HEK293 (cell line): ENCODE measurements around the gene GBGT1.

Source experiments
- CTCF ChIP-seq: fragments of 450-650 bp; formaldehyde crosslinking; IDR thresholded peaks from 2 replicates; pipeline ENCODE4 v1.5.1; 2016; ENCODE audit warnings: missing biosample characterization, missing genetic modification characterization
- ZNF639 ChIP-seq: fragments of 450-650 bp; formaldehyde crosslinking; IDR thresholded peaks from 2 replicates; pipeline ENCODE4 v1.5.1; 2016; ENCODE audit warnings: missing biosample characterization, missing genetic modification characterization
- TF ChIP-seq, protein P1 (sequence below): fragments of 450-650 bp; formaldehyde crosslinking; IDR thresholded peaks from 2 replicates; pipeline ENCODE4 v1.5.1; 2016; ENCODE audit warnings: missing biosample characterization, missing genetic modification characterization

DNA sequence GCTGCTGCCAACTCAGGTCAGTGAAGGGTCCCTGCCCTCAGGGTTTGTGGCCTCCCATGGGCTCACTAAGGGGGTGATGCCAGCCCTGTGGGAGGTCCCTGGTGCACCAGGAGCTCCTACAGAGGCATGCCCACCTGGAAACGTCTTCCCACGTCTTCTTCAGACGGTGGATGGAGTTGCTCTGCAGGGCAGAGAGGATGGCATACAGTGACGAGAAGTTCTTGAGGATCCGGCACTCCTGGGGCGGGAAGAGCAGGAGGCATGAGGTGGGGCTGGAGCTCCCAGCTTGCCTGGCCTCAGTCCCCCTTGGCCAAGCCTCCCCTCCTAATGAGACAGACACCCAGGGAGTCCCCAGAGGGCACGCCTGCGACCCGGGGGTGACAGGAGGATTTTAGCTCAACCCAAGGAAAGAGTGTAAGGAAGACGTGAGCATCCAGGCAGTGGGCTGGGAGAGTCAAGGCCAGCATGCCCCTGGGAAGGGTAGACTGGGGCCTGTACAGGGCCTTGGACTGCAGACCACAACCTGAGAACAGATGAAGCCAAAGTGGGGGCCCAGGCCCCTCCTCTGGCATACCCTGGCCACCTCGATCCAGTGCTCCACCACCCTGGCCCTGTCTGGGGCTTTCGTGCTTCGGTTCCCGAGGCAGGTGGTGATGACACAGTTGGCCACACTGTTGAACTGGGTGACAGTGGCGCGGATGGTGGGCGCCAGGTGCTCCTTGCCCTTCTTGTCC lies 57.0 kb downstream of the GBGT1 start:
- TF ChIP-seq CTCF (tag by site-specific recombination) (no peak), ZNF639 (tag by site-specific recombination) (no peak)
- TF ChIP-seq, protein P1, sequence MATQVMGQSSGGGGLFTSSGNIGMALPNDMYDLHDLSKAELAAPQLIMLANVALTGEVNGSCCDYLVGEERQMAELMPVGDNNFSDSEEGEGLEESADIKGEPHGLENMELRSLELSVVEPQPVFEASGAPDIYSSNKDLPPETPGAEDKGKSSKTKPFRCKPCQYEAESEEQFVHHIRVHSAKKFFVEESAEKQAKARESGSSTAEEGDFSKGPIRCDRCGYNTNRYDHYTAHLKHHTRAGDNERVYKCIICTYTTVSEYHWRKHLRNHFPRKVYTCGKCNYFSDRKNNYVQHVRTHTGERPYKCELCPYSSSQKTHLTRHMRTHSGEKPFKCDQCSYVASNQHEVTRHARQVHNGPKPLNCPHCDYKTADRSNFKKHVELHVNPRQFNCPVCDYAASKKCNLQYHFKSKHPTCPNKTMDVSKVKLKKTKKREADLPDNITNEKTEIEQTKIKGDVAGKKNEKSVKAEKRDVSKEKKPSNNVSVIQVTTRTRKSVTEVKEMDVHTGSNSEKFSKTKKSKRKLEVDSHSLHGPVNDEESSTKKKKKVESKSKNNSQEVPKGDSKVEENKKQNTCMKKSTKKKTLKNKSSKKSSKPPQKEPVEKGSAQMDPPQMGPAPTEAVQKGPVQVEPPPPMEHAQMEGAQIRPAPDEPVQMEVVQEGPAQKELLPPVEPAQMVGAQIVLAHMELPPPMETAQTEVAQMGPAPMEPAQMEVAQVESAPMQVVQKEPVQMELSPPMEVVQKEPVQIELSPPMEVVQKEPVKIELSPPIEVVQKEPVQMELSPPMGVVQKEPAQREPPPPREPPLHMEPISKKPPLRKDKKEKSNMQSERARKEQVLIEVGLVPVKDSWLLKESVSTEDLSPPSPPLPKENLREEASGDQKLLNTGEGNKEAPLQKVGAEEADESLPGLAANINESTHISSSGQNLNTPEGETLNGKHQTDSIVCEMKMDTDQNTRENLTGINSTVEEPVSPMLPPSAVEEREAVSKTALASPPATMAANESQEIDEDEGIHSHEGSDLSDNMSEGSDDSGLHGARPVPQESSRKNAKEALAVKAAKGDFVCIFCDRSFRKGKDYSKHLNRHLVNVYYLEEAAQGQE (tag by site-specific recombination), result no peak
